Fibroblast of lung (primary cell): ENCODE measurements around the gene SRRM5. TPM values are rescaled to one million over a fixed set of nuclear protein-coding genes. Genes with fewer than 3 reads are reported as not detected.

ENCODE experiments used
- DNase-seq, 2 donors: peaks; one replicate each; pipeline versions ENCODE4 v3.0.0 to v3.0.0-alpha.2; 2010; ENCODE audit warnings: low read depth in 2 of 2
- H2AFZ ChIP-seq: 2 replicates; pipeline ENCODE4 v1.5.1; 2012; ENCODE audit warnings: low read length, control low read depth, inconsistent platforms
- H3K27ac ChIP-seq: 2 replicates; pipeline ENCODE4 v1.5.1; 2011; ENCODE audit warnings: low read length, control low read depth; ENCODE audit not compliant: insufficient read depth
- H3K27me3 ChIP-seq: 2 replicates; pipeline ENCODE4 v1.5.1; 2011; ENCODE audit warnings: mild to moderate bottlenecking, low read length; ENCODE audit not compliant: control insufficient read depth, insufficient read depth
- H3K36me3 ChIP-seq: 2 replicates; pipeline ENCODE4 v1.5.1; 2011; ENCODE audit warnings: low read length; ENCODE audit not compliant: control insufficient read depth, insufficient read depth
- H3K4me1 ChIP-seq: 2 replicates; pipeline ENCODE4 v1.5.1; 2011; ENCODE audit warnings: low read length; ENCODE audit not compliant: control insufficient read depth, insufficient read depth; ENCODE audit errors: extremely low read depth
- H3K4me2 ChIP-seq: 2 replicates; pipeline ENCODE4 v1.5.1; 2011; ENCODE audit warnings: low read length, control low read depth; ENCODE audit not compliant: insufficient read depth; ENCODE audit errors: extremely low read depth
- H3K4me3 ChIP-seq, 4 experiments: fragments of 200-600 bp in 1 of 4; sonication (generic) in 1 of 4; replicated peaks in 1 of 4; 2 replicates each; pipeline ENCODE4 v1.5.1; 2011 to 2016; ENCODE audit warnings: low read length in 4 of 4, low read depth in 3 of 4, mild to moderate bottlenecking in 3 of 4, control low read depth in 2 of 4, inconsistent platforms in 1 of 4, mixed read lengths in 1 of 4; ENCODE audit not compliant: insufficient read depth in 1 of 4; ENCODE audit errors: control extremely low read depth in 1 of 4
- H3K79me2 ChIP-seq: 2 replicates; pipeline ENCODE4 v1.5.1; 2012; ENCODE audit warnings: mild to moderate bottlenecking, low read length, inconsistent platforms; ENCODE audit not compliant: control insufficient read depth, insufficient read depth
- H3K9ac ChIP-seq: 2 replicates; pipeline ENCODE4 v1.5.1; 2011; ENCODE audit warnings: mild to moderate bottlenecking, low read length, control low read depth; ENCODE audit not compliant: insufficient read depth
- H3K9me3 ChIP-seq: 2 replicates; pipeline ENCODE4 v1.5.1; 2012; ENCODE audit warnings: low read depth, low read length; ENCODE audit not compliant: control insufficient read depth, insufficient read depth
- H4K20me1 ChIP-seq: 2 replicates; pipeline ENCODE4 v1.5.1; 2011; ENCODE audit warnings: low read length; ENCODE audit not compliant: control insufficient read depth, insufficient read depth; ENCODE audit errors: extremely low read depth
- EZH2 ChIP-seq: IDR thresholded peaks from 2 replicates; pipeline ENCODE4 v1.5.1; 2012; ENCODE audit warnings: low read length, control low read depth, mild to moderate bottlenecking; ENCODE audit errors: missing control alignments
- polyA plus RNA-seq, 2 donors: library from polyadenylated mRNA; depleted of rRNA in 1 of 2; stranded (reverse) in 1 of 2; unstranded in 1 of 2; fragments of >200 nt; gene quantifications; 2 replicates each; pipeline ENCODE4 v1.2.1, GENCODE V29; 2011 to 2012; ENCODE audit warnings: missing spikeins in 1 of 2
- total RNA-seq: library from RNA; depleted of rRNA; stranded (reverse); fragments of >200 nt; gene quantifications from 2 replicates; pipeline ENCODE4 v1.2.1, GENCODE V29; 2014
- TF ChIP-seq, protein P1 (sequence below), 2 donors: IDR thresholded peaks in 1 of 2; conservative IDR thresholded peaks in 1 of 2; 1 replicate in 1 of 2; 2 replicates in 1 of 2; pipeline ENCODE4 v1.5.1; 2011 to 2012; ENCODE audit warnings: low read length in 2 of 2, control low read depth in 1 of 2, inconsistent platforms in 1 of 2, low read depth in 1 of 2, mild to moderate bottlenecking in 1 of 2

Gene SRRM5
- total and polyA plus RNA-seq, 2 donors (not counting 1 experiment from before 2014, with no cell fraction given), result under 0.01 to 0.06 TPM

GRCh38 chr19:43622956-43623355 lies 11.1 kb downstream of the SRRM5 start:
- no peak overlapping the region for H2AFZ ChIP-seq
- no peak for DNase-seq
- H3K79me2 ChIP-seq, result peaks cover 5% of the 10 kb centered on the region
- H3K27me3 ChIP-seq, result no peaks in the 10 kb centered on the region
- no peaks in the 10 kb centered on the region for H3K9me3 ChIP-seq
- no peak overlapping the region for H3K4me3 ChIP-seq
- H3K4me2 ChIP-seq, result no peak overlapping the region
- H3K27ac ChIP-seq, result no peak overlapping the region
- H3K36me3 ChIP-seq, result no peaks in the 10 kb centered on the region
- no peak overlapping the region for H3K9ac ChIP-seq
- TF ChIP-seq, protein P1, sequence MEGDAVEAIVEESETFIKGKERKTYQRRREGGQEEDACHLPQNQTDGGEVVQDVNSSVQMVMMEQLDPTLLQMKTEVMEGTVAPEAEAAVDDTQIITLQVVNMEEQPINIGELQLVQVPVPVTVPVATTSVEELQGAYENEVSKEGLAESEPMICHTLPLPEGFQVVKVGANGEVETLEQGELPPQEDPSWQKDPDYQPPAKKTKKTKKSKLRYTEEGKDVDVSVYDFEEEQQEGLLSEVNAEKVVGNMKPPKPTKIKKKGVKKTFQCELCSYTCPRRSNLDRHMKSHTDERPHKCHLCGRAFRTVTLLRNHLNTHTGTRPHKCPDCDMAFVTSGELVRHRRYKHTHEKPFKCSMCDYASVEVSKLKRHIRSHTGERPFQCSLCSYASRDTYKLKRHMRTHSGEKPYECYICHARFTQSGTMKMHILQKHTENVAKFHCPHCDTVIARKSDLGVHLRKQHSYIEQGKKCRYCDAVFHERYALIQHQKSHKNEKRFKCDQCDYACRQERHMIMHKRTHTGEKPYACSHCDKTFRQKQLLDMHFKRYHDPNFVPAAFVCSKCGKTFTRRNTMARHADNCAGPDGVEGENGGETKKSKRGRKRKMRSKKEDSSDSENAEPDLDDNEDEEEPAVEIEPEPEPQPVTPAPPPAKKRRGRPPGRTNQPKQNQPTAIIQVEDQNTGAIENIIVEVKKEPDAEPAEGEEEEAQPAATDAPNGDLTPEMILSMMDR (conservative IDR thresholded peaks at IDR 0.05 in 1 of 2, IDR thresholded peaks at IDR 0.05 in 1 of 2; ENCODE audit: low read depth in 1 of 2, low read length in 2 of 2), result no peak
- TF ChIP-seq EZH2, result no peak
- H4K20me1 ChIP-seq, result no peaks in the 10 kb centered on the region
- peaks cover 2% of the 10 kb centered on the region for H3K4me1 ChIP-seq

DNA sequence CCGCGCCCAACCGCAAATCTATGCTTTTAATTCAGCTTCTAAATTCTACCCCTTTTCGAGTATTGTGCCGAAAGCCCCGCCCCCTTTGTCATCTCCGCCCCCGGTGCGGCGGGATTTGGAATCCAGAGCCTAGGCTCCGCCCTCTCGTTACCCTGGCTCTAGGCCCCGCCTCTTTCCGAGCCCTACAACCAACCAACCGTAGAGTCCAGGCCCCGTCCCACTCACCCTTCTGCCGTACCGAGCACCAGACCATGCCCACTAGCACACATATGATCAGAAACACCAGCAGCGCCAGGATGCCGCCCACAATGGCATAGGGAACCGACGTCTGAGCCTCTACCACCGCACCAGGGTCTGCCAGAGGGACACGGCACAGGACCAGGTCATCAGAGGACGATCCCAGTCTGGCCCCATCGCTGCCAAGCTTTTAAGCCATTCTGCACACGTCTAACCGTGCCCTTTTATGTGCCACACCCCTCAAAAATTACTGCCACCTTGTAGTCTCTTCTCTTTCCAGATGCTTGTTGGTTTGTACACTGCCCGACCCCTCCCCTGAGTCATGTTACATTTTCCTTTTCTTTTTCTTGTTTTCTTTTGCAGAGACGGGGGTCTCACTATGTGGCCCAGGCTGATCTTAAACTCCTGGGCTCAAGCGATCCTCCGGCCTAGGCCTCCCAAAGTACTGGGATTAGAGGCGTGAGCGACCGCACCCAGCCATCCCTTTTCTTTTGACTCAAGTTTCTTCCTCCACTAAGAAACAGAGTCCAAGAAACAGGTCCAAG lies 12.2 kb downstream of the SRRM5 start:
- no peak for DNase-seq
- no peaks in the 10 kb centered on the region for H3K9me3 ChIP-seq
- H2AFZ ChIP-seq, result no peak overlapping the region
- H3K9ac ChIP-seq, result no peak overlapping the region
- H3K27me3 ChIP-seq, result no peaks in the 10 kb centered on the region
- no peaks in the 10 kb centered on the region for H3K79me2 ChIP-seq
- no peaks in the 10 kb centered on the region for H4K20me1 ChIP-seq
- no peak overlapping the region for H3K27ac ChIP-seq
- H3K4me3 ChIP-seq, result no peak overlapping the region
- no peaks in the 10 kb centered on the region for H3K36me3 ChIP-seq
- peaks cover 2% of the 10 kb centered on the region for H3K4me1 ChIP-seq
- TF ChIP-seq, protein P1 (conservative IDR thresholded peaks at IDR 0.05 in 1 of 2, IDR thresholded peaks at IDR 0.05 in 1 of 2; ENCODE audit: low read depth in 1 of 2, low read length in 2 of 2), result no peak
- no peak for TF ChIP-seq EZH2
- no peak overlapping the region for H3K4me2 ChIP-seq

DNA sequence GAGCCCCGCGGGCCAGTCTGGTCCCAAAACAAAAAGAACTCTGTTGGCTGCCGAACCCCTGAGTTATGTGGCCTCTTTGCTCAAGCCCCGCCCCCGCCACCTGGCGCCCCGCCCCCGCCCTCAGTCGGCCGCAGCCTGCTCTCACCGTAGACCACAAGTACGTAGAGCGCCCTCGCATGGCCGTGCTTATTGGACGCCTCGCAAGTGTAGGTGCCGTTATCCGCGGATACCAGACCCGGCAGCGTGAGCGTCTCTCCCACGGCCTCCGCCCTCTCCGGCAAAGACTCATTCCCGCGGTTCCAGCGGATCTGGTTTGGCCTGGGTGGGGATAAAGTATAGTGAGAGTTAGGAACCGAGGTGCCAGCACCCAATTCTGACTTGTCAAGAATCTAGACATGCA lies 13.0 kb downstream of the SRRM5 start:
- no peak overlapping the region for H3K9ac ChIP-seq
- H3K27ac ChIP-seq, result no peak overlapping the region
- H3K79me2 ChIP-seq, result no peaks in the 10 kb centered on the region
- peak in 1 of 2 donors; percentile 41 for DNase-seq
- no peaks in the 10 kb centered on the region for H3K27me3 ChIP-seq
- TF ChIP-seq EZH2, result no peak
- TF ChIP-seq, protein P1 (conservative IDR thresholded peaks at IDR 0.05 in 1 of 2, IDR thresholded peaks at IDR 0.05 in 1 of 2; ENCODE audit: low read depth in 1 of 2, low read length in 2 of 2), result no peak
- H4K20me1 ChIP-seq, result no peaks in the 10 kb centered on the region
- H3K4me2 ChIP-seq, result no peak overlapping the region
- peaks cover 2% of the 10 kb centered on the region for H3K4me1 ChIP-seq
- H3K36me3 ChIP-seq, result no peaks in the 10 kb centered on the region
- no peaks in the 10 kb centered on the region for H3K9me3 ChIP-seq
- no peak overlapping the region for H3K4me3 ChIP-seq
- no peak overlapping the region for H2AFZ ChIP-seq
